SU-DHL-6 (cell line): ENCODE results near the gene WDR7.

Source experiments
- H2AFZ ChIP-seq: fragments of 200-600 bp; sonication (generic); 2 replicates; pipeline ENCODE4 v1.6.1; 2014; ENCODE audit warnings: low read depth, mild to moderate bottlenecking, moderate library complexity, mixed read lengths, antibody characterized with exemption, low read length; ENCODE audit not compliant: severe bottlenecking
- H3F3A ChIP-seq: fragments of 200-600 bp; shearing (Covaris generic); 2 replicates; pipeline ENCODE4 v1.6.0; 2016; ENCODE audit warnings: antibody characterized with exemption, mild to moderate bottlenecking; ENCODE audit not compliant: insufficient read depth
- H3K27ac ChIP-seq: fragments of 200-600 bp; sonication (generic); 2 replicates; pipeline ENCODE4 v1.5.1; 2016; ENCODE audit warnings: low read depth, mild to moderate bottlenecking, low read length, moderate library complexity, mixed read lengths
- H3K27me3 ChIP-seq: fragments of 200-600 bp; sonication (generic), shearing (Covaris generic); 2 replicates; pipeline ENCODE4 v1.6.0; 2014; ENCODE audit warnings: mild to moderate bottlenecking, low read length
- H3K36me3 ChIP-seq: fragments of 200-600 bp; sonication (generic); 2 replicates; pipeline ENCODE4 v1.6.1; 2014; ENCODE audit warnings: mild to moderate bottlenecking, low read length, mixed read lengths
- H3K4me2 ChIP-seq: fragments of 300-600, 200-600 bp; shearing (Covaris generic), sonication (generic); 2 replicates; pipeline ENCODE4 v1.6.0; 2014; ENCODE audit warnings: low read length, low read depth, mild to moderate bottlenecking; ENCODE audit not compliant: poor library complexity, severe bottlenecking
- H3K4me3 ChIP-seq: fragments of 200-600 bp; sonication (generic); 2 replicates; pipeline ENCODE4 v1.5.1; 2014; ENCODE audit warnings: antibody characterized with exemption, low read length, mild to moderate bottlenecking, mixed read lengths; ENCODE audit not compliant: insufficient read depth, poor library complexity, severe bottlenecking
- H3K79me2 ChIP-seq: fragments of 200-600 bp; sonication (generic); 2 replicates; pipeline ENCODE4 v1.6.1; 2014; ENCODE audit warnings: mild to moderate bottlenecking, low read length, moderate library complexity; ENCODE audit not compliant: insufficient read depth
- H3K9ac ChIP-seq: fragments of 200-600 bp; sonication (generic); 2 replicates; pipeline ENCODE4 v1.7.0; 2014; ENCODE audit warnings: mild to moderate bottlenecking, low read length
- H3K9me2 ChIP-seq: fragments of 200-600 bp; sonication (generic); replicated peaks from 2 replicates; pipeline ENCODE4 v1.6.1; 2014; ENCODE audit warnings: low read length; ENCODE audit not compliant: insufficient read depth
- H3K9me3 ChIP-seq: fragments of 200-600 bp; sonication (generic); 2 replicates; pipeline ENCODE4 v1.6.1; 2014; ENCODE audit warnings: low read length, mixed read lengths; ENCODE audit not compliant: insufficient read depth
- H4K20me1 ChIP-seq: fragments of 200-600 bp; sonication (generic); 2 replicates; pipeline ENCODE4 v1.6.1; 2014; ENCODE audit warnings: low read depth, mild to moderate bottlenecking, antibody characterized with exemption, low read length, moderate library complexity, mixed read lengths
- EZH2phosphoT487 ChIP-seq: fragments of 200-600 bp; sonication (generic), shearing (Covaris generic); conservative IDR thresholded peaks from 2 replicates; pipeline ENCODE4 v1.6.1; 2018; ENCODE audit warnings: mild to moderate bottlenecking, antibody characterized with exemption, low read length, moderate library complexity, mixed read lengths
- TF ChIP-seq, protein P1 (sequence below): fragments of 200-600 bp; sonication (generic); IDR thresholded peaks from one replicate; pipeline ENCODE4 v1.5.1; 2017; ENCODE audit warnings: antibody characterized with exemption, mild to moderate bottlenecking, low read length, moderate library complexity; ENCODE audit not compliant: insufficient read depth, poor library complexity, severe bottlenecking

The WDR7 gene

GRCh38 chr18:57048351-57048750 lies 397.2 kb downstream of the WDR7 start:
- no peak overlapping the region for H3K4me2 ChIP-seq
- TF ChIP-seq EZH2phosphoT487: no peak
- no peaks in the 10 kb centered on the region for H4K20me1 ChIP-seq
- no peaks in the 10 kb centered on the region for H3K79me2 ChIP-seq
- H3K9ac ChIP-seq: no peak overlapping the region
- H3K27ac ChIP-seq: no peak overlapping the region
- H3K27me3 ChIP-seq: no peaks in the 10 kb centered on the region
- no peaks in the 10 kb centered on the region for H3F3A ChIP-seq
- no peaks in the 10 kb centered on the region for H3K36me3 ChIP-seq
- no peaks in the 10 kb centered on the region for H3K9me2 ChIP-seq
- no peak overlapping the region for H2AFZ ChIP-seq
- H3K9me3 ChIP-seq: no peaks in the 10 kb centered on the region
- H3K4me3 ChIP-seq: no peak overlapping the region

- no peak for TF ChIP-seq EZH2phosphoT487
- TF ChIP-seq, protein P1, sequence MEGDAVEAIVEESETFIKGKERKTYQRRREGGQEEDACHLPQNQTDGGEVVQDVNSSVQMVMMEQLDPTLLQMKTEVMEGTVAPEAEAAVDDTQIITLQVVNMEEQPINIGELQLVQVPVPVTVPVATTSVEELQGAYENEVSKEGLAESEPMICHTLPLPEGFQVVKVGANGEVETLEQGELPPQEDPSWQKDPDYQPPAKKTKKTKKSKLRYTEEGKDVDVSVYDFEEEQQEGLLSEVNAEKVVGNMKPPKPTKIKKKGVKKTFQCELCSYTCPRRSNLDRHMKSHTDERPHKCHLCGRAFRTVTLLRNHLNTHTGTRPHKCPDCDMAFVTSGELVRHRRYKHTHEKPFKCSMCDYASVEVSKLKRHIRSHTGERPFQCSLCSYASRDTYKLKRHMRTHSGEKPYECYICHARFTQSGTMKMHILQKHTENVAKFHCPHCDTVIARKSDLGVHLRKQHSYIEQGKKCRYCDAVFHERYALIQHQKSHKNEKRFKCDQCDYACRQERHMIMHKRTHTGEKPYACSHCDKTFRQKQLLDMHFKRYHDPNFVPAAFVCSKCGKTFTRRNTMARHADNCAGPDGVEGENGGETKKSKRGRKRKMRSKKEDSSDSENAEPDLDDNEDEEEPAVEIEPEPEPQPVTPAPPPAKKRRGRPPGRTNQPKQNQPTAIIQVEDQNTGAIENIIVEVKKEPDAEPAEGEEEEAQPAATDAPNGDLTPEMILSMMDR: no peak
- no peaks in the 10 kb centered on the region for H3K36me3 ChIP-seq
- H3F3A ChIP-seq: no peaks in the 10 kb centered on the region
- no peaks in the 10 kb centered on the region for H4K20me1 ChIP-seq
- H3K4me3 ChIP-seq: no peak overlapping the region
- H3K9me3 ChIP-seq: no peaks in the 10 kb centered on the region
- H3K27me3 ChIP-seq: no peaks in the 10 kb centered on the region
- H3K9me2 ChIP-seq: no peaks in the 10 kb centered on the region
- H3K4me2 ChIP-seq: no peak overlapping the region
- no peak overlapping the region for H3K9ac ChIP-seq
- H3K79me2 ChIP-seq: no peaks in the 10 kb centered on the region
- no peak overlapping the region for H3K27ac ChIP-seq
- no peak overlapping the region for H2AFZ ChIP-seq
These were observed 397.7 kb downstream of the WDR7 start for GRCh38 chr18:57048859-57049258.

GRCh38 chr18:57050310-57050949 lies 399.3 kb downstream of the WDR7 start:
- Histone ChIP-seq H3K27ac (no peak overlapping the region), H3K9me2 (no peaks in the 10 kb centered on the region)

More at GRCh38 chr18:57050310-57050949, 399.3 kb downstream of the WDR7 start:
- no peaks in the 10 kb centered on the region for H3F3A ChIP-seq
- no peaks in the 10 kb centered on the region for H3K27me3 ChIP-seq
- no peak overlapping the region for H3K4me2 ChIP-seq
- H4K20me1 ChIP-seq: no peaks in the 10 kb centered on the region
- no peaks in the 10 kb centered on the region for H3K36me3 ChIP-seq
- no peak overlapping the region for H3K4me3 ChIP-seq
- H3K9ac ChIP-seq: no peak overlapping the region
- no peak overlapping the region for H2AFZ ChIP-seq
- TF ChIP-seq EZH2phosphoT487: no peak
- TF ChIP-seq, protein P1: no peak
- no peaks in the 10 kb centered on the region for H3K9me3 ChIP-seq
- no peaks in the 10 kb centered on the region for H3K79me2 ChIP-seq
